Globus pallidus (tissue), 1 donor: ENCODE results near the gene ZSCAN10.
A peak's percentile ranks its signal among the peaks of the same experiment; 100 is the strongest.

Experiments used
- DNase-seq: peaks from one replicate; pipeline ENCODE4 v3.0.0-alpha.2; 2015; ENCODE audit warnings: low spot score

The ZSCAN10 gene

DNA sequence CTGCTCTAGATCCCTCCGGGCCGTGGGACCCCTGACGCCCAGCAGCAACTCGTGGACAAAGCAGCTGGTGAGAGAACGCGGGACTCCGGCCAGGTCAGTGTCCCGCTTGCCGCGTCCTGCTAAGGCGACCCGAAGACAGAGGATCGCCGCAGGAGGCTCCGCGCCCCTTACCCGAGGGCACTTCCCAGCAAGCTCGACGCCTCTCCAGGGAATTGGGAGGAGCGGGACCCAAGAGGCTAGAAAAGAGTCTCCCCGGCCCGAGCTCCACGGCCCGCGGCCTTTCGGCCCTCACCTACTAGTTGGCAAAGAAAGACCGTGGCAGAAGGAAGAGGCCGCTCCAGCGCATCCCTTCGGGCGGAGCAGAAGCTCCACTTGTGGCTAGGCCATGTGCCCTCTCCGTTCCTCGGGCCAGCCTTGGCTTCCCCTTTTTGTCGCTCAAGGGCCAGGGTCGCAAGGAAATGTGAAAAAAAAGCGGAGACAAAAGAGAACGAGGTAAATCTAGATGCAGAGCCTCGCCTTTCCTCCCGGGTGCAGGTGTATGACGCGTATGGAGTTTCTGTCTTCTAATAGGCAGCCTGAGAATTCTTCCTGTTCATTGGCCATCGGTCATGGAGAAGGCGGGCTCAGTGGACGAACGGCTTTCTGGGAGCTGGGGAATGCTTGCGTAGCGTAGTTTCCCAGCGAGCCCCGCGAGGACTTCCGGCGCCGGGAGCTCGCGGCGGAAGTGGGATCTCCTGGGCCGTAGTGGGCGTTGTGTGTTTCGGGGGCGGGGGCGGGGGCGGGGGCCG, 35.4 kb upstream of the ZSCAN10 start, which contains the start of gene ZNF213:
Gene ZNF213 (plus strand): TSS at position 692 of the 788 bp plus-strand sequence. CDS start 2,252 bp downstream, outside the sequence.
- peak; percentile 98 for DNase-seq

DNA sequence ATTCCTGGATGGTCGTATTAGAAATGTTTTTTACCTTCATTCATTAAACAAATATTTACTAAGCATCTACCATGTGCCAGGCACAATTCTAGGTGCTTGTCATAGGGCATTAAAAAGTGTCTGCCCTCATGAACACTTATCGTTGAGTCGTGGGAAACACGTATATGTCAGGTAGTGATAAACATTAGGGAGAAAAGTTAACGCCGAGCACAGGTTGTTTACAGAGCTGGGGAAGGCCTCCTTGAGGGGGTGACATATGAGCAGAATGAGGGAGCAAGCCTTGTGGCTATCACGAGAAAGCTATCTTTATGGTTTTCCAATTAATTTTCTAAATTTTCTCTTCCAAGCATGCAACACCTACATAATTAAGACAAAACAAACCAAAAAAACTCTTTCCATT, 34.8 kb upstream of the ZSCAN10 start:
- no peak for DNase-seq

DNA sequence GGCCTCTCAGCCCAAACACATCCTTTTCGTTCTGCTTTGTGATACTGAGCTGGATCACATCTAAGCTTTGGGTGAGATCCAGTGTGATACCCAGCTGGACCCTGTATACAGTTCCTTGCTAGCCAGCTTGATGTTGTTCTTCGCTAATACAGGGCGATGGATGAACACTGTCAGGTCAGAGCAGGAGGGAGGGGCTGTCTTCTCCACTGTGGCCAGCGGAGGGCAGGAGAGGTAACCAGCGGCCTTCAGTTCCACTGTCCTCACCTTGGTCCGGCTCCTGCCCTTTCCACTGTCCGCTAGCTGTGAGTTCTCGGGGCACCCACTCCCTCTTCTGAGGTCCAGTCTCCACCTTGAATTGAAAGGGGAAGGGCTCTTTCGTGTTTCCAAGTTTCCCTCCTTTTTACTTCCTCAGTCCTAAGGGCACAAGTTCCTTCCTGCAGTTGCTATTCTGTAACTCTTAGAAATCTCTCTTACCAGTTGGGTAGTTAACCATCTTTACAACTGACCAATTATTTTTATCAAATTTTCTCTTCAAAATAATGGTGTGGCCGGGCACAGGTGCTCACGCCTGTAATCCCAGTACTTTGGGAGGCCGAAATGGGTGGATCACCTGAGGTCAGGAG, 32.8 kb upstream of the ZSCAN10 start:
- DNase-seq, result no peak

DNA sequence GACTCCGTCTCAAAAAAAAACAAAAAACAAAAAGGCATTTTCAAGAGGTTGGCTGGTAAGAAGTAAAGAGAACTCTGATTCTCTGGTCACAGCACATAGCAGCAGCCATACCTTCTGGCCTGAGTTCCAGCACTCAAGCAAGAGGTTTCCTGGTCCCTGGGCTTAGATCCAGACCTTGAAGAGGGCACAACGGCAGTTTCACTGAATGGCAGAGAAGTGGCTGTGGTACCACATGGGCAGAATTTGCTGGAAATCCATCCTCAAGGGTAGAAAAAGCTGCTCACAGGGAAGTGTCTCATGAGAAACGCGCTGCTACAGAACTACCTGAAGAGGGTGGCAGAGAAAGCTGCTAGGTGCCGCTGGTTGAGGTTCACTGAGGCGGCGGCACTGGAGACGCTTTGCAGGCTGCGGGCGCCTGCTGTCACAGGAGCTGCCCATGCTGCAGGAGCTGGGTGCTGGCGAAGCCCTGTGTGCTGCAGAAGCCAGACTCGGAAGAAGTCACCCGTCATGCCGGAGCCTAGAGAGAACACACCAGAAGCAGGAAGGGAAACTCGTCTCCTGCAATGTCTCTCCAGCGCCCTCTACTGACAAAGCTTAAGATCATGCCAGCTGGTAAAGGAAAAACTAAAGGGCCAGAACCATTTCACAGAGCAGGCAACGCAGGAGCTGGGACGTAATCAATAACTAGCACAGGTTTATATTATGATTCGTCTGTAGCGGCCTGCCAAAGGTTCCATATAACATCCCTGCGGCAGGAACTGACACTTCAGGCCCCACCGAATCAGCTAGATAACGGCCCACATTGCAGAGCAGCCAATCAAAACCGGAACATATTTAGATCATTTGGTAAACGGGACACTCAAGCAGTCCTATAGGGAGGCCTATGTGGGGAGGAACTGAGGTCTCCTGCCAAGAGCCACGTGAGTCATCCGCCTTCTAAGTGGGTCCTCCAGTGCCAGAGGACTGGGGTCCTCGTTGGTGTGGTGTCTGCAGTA, 30.3 kb upstream of the ZSCAN10 start:
- DNase-seq, result peak; percentile 85

DNA sequence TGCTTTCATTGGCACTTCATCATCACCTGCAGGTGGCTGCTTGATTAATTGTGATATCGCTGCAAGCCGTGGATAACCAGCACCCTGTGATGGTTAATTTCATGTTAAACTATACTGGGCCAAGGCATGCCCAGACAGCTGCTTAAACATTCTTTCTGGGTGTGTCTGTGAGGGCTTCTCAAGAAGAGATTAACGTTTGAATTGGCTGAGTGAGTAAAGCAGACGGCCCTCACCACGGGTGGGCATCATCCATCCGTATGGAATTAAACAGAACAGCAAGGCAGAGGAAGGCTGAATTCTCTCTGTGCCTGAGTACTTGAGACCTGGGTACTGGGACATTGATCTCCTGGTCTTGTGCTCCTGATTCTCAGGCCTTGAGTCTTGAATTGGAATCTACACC, 28.7 kb upstream of the ZSCAN10 start:
- no peak for DNase-seq

DNA sequence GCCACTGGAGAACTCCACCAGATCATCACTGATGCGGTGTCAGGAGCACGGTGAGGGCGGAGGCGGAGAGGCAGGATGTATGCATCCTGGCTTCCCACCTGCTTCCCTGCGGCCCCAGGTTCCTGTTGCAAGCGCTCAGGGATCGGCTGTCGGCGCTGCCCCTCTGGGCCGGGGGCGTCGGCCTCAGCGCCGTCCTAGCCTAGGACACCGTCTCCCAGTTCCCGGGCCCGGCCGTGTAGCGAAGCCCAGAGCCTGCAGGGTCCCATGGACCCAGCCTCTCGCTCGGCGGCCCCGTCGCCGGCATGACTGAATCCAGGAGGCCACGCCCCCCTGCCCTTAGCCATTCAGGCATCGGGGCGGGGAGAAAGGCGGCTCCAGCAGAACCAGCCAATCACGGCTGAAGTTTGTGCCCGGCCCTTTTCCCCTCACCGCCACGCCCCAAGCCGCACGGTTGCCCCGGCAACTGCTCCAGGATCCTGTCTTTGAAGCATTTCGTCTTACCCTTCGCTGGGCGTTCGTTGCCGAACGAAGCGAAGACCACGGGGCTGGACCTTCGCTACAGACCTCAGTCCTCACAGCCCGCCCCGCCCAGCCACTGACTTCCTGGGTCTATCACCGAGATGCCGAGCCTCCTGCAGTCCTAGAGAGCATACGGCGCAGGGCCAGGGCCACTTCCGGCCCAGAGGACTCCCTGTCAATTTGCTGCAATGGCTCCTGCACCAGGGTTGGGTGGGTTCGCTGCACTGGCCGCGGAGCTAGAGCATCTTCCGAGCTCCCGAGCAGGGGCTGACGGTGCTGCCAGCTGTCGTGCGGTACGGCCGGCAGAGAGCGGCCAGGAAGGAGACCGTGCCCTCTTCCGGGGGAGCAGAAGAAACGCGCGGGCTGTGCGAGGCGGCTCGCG, 25.1 kb upstream of the ZSCAN10 start:
- DNase-seq, result peak; percentile 95

DNA sequence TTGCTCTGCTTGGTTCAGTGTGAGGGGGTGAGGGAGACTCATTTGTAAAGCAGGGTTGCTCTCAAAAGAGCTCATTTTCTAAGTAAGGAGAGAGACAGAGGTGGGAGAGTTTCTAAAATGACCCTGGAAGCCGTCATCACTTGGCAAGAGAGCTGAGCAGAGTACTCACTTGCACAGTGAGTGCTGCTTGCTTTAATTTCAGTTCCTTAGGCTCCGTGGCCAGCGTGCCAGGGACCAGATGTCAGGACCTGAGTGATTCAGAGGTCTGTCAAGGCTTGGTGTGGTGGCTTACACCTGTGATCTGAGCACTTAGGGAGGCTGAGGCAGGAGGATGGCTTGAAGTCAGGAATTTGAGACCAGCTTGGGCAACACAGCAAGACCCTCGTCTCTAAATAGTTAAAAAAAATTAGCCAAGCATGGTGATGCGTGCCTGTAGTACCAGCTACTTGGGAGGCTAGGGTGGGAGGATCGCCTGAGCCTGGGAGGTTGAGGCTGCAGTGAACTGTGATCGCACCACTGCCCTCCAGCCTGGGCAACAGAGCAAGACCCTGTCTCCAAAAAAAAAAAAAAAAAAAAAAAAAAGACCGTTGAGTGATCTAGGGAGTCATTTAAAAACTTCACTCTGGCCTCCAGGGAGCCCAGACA, 24.0 kb upstream of the ZSCAN10 start:
- no peak for DNase-seq

DNA sequence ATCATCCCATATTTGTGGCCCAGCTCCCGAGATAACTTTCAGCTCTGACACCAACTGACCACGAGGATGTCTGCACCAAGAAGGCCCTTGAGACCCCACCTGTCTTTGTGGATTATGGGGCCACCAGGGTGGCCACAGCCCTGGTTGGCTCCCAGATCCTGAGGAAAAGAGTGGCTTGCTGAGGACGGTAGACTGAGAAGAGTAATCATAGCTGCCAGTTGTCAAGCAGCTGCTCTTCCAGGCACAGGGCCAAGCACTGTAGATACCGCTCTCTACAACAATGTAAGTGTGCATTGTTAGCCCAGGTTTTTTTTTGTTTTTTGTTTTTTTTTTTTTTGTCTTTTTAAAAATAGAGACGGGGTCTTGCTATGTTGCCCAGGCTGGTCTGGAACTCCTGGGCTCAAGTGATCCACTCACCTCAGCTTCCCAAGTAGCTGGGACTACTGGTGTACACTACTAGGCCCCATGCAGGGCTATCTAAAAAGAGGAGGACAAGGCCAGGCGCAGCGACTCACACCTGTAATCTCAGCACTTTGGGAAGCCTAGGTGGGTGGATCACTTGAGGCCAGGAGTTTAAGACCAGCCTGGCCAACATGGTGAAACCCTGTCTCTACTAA, 22.9 kb upstream of the ZSCAN10 start:
- no peak for DNase-seq

DNA sequence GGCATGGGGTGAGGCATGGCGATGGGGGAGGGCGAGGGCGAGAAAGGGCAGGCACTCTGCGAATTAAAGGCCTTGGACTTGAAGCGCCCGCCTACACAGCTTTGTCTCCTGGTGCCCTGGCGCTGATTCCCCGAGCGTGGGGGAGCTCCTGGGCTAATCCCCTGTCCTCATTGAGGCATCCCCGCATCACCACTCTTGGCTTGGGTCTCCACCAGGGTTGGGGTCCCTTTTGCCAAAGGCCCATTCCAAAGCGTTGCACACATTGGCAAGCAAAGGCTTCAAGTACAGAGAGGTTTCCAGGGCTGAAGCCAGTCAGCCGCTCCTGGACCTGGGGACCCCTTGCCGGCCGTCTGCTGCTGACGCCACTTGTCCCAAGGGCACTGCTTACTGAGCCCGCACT, 21.3 kb upstream of the ZSCAN10 start:
- no peak for DNase-seq

DNA sequence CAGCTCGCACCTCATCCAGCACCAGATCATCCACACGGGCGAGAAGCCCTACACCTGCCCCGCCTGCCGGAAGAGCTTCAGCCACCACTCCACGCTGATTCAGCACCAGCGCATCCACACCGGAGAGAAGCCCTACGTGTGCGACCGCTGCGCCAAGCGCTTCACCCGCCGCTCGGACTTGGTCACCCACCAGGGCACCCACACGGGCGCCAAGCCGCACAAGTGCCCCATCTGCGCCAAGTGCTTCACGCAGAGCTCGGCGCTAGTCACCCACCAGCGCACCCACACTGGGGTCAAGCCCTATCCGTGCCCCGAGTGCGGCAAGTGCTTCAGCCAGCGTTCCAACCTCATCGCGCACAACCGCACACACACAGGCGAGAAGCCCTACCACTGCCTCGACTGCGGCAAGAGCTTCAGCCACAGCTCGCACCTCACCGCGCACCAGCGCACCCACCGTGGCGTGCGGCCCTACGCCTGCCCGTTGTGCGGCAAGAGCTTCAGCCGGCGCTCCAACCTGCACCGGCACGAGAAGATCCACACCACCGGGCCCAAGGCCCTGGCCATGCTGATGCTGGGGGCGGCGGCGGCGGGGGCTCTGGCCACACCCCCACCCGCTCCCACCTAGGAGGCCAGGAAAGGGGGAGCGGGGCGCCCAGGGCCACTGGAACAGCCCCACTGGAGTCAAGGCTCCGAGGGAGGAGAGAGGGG, 20.8 kb upstream of the ZSCAN10 start:
- DNase-seq, result no peak

DNA sequence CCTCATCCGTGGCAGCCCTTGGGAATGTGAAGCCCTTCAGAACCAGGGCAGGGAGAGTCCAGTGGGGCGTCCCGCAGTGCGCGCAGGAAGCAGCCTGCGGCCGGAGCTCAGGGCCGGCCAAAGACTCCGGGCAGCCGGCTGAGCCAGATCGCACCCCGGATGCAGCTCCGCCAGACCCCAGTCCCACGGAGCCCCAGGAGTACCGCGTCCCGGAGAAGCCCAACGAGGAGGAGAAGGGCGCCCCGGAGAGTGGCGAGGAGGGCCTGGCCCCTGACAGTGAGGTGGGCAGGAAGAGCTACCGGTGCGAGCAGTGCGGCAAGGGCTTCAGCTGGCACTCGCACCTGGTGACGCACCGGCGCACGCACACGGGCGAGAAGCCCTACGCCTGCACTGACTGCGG, 20.2 kb upstream of the ZSCAN10 start:
- no peak for DNase-seq

DNA sequence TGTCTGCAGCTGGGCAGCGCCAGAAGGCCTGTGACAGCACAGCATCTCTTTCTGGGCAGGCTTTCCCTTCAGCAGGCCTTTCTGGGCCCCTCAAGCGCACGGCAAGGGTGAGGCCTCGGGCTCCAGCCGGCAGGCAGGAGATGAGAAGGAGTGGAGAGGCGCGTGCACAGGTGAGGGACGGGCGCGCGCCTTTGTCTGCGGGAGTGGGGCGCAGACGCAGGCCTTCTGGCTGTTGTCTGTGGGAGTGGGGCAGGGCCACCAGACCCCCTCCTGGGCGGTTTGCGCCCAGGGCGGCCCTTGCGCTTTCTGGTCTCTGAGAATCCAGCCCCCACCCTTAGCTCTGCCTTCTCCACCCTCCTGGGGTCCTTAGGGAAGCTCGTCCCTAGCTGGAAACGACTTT, 19.8 kb upstream of the ZSCAN10 start:
- DNase-seq, result no peak

DNA sequence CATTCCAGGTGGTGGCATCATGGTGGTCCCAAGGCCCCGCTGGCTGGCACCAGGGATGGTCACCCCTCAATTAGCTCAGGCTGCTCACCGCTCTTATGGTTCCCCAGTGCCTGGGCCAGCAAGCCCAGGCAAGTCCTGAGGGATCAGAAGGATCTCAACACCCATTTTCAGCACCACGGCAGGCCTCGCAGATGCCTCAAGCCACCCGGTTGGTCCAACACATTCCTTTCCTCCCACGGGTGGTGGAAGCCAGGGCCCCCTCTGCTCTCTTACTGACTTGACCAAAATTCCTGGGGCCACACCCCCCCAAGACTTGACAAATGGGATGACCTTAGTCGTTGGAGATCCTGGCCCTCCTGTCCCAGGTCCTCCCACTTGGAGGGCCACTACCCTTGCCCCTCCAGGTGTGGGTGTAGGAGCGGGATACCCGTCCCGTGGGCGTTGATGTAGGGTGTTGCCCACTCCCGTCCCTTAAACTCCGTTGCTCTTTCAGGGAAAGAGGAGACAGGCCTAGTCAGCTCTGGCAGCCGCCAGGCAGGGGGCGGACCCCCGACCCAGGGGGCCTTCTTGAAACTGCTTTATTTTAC, 19.2 kb upstream of the ZSCAN10 start:
- DNase-seq, result no peak

DNA sequence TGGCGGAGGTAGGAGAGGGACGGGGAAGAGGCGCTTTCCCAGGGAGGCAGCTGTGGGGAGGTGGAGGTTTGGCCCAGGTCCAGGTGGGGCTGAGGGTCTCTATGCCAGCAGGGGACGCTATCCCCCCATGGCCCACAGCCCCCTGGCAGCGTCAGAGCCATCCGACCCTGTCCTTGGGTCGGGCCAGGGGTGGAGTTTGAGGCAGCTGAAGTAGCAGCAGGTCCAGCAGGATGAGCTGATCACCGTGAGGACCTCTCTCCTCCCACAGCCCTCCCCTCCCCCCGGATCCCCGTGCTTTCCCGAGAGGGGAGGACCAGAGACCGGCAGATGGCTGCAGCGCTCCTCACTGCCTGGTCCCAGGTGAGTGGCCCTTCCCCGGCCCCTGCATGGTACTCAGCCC, 16.5 kb upstream of the ZSCAN10 start:
- DNase-seq, result no peak

DNA sequence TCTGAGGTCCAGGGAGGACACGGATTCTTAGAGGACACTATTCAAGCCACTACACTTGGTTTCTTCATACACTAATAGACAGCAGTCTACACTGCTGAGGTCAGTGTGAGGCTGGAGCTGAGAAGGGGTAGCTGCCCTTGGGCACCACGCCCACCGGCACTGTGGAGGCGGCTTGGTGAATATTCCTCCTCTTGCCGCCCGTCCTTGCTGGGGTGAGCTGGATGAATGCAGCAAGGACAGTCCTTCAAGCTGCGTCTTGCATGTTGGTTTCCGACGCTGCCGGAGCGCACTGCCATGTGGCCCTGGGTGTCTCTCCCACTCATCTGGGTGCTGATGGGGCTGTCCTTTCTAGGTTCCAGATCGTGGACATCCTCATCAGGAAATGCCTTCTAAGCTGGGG, 15.9 kb upstream of the ZSCAN10 start:
- DNase-seq, result no peak

DNA sequence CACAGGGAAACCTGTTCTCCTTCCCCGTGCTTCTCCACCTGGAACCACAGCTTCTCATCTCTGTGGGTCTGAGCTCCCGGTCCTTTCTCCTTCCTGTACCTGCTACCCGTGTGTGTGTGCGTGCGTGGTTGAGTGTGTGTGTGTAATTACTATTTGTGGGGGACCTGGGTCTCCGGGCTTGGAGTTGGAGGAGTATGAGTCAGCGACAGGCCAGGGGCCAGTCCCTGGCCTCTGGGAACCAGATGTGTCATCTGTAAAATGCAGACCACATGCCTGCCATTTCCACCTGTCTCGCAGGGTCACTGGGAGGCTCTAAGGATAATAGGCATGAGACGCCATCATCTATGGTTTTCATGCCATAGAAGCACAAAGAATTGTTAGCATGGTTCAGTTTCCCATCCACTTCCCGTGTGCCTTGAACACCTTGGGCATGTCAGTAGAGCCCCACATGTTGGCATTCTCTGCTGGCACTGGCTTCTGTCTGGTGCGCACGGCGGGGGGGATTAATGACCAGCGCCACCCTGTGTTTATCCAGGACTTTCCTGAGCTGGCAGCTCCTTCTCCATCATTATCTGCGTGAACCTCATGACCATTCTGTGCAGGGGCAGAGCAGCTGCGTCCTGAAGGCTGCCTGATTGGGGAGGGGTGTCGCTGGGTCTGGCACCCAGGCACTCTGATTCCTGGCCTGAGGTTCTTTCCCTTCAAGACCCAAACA, 14.8 kb upstream of the ZSCAN10 start:
- no peak for DNase-seq

DNA sequence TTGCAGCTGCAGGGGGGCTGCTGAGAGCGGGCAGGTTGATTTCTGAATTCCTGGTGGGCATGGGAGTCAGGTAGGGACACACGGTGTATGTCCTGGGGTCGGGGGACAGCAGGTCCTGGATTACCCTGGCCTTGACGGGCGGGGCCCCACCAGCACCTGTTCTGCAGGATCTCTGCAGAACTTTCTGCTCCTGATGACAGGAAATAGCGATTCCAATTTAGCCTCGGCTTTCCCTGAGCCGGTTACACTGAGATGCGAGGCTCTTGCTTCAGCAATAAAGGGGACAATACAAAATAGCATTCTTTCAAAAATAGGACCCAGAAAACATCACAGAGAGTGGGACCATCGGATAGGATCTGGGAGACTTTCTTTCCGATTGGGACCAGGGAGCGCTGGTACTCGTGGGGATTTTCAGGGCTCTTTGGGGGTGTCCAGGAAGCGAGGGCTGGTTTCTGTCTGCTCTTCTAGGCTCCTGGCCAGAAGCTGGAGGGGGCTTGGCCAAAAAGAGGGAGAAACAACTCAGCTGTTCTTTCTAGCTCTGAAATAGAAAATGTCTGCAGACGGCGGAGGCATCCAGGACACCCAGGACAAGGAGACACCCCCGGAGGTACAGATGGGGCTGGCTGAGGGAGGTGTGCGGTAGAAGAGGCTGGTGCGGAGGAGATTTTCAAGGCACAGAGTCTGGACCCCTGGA, 13.9 kb upstream of the ZSCAN10 start:
- DNase-seq, result no peak
